ENCODE measurements around the gene PAPSS1.
A peak's percentile ranks its signal among the peaks of the same experiment; 100 is the strongest.
"Not testable (repeated sequence)": the region's sequence is repeated elsewhere in the genome, so short reads cannot be mapped to it uniquely, and the experiment has no call there.

PAPSS1 gene

GRCh38 chr4:107719922-107720722, at the start of gene PAPSS1:
TSS of gene PAPSS1 (minus strand) at chr4:107720234. CDS start at chr4:107720179, 55 bp downstream.
- DNase-seq (ENCODE audit: low read depth in 2 of 2), result peak; percentile 87 to 91

- no peak for DNase-seq (ENCODE audit: low read depth in 2 of 2)
Measured at GRCh38 chr4:107760281-107760947, 40.4 kb upstream of the PAPSS1 start.

DNA sequence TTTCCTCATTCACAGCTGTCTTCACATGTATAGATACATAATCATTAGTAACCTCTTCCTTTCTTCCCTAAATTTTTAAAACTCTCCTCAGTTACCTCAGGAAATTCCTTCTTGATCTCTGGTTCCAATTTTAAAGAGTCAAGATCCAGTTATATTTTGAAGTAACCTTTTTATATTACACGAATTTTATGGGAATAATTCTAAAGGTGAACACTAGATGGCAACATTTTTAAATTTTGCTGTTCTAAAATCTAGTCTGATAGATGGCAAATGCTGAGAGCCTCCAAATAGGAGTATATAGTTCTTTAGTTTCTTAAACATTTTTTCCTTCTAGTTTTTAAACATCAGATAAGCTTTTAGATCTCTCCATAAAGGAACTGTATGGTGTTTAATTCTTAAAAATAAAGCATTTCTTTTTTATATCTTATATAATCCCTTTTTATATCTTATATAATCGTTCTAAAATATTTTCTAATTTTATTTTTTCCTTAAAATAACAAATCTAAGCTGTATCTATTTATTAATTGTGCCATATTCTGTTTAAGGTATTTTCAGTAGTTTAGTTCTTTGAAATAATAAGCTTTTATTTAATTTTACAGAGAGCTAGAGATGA, 37.9 kb upstream of the PAPSS1 start:
- no peak for DNase-seq (ENCODE audit: low read depth in 2 of 2)

DNA sequence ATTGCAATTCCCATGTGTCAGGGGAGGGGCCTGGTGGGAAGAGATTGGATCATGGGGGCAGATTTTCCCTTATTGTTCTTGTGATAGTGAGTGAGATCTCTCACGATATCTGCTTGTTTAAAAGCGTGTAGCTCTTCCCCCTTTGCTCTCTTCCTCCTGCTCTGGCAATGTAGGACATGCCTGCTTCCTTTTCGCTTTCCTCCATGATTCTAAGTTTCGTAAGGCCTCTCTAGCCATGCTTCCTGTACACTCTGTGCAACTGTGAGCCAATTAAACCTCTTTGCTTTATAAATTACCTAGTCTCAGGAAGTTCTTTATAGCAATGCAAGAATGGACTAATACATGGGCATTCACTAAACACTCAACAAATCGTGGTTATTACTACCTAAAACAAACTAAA, 37.2 kb upstream of the PAPSS1 start:
- no peak for DNase-seq (ENCODE audit: low read depth in 2 of 2)

DNA sequence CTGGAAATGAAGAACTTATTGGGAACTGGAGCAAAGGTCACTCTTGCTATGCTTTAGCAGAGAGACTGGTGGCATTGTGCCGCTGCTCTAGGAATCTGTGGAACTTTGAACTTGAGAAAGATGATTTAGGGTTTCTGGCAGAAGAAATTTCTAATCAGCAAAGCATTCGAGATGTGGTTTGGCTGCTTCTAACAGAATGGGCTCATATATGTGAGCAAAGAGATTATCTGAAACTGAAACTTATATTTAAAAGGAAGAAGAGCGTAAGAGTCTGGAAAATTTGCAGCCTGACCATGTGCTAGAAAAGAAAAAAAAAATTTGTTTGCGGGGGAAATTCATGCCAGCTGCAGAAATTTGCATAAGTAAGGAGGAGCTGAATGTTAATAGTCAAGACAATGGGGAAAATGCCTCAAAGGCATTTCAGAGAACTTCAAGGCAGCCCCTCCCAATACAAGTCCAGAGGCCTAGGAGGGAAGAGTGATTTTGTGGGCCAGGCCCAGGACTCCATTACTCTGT, 35.9 kb upstream of the PAPSS1 start:
- no peak for DNase-seq (ENCODE audit: low read depth in 2 of 2)

GRCh38 chr4:107751670-107752069, 31.6 kb upstream of the PAPSS1 start:
- no peak for DNase-seq (ENCODE audit: low read depth in 2 of 2)

- DNase-seq (ENCODE audit: low read depth in 2 of 2), result no peak
Measured at GRCh38 chr4:107747748-107748486, 27.9 kb upstream of the PAPSS1 start.

GRCh38 chr4:107746161-107746560, 26.1 kb upstream of the PAPSS1 start:
- DNase-seq (ENCODE audit: low read depth in 2 of 2), result no peak

- no peak for DNase-seq (ENCODE audit: low read depth in 2 of 2)
Measured at GRCh38 chr4:107744532-107744931, 24.5 kb upstream of the PAPSS1 start.

GRCh38 chr4:107743532-107743931, 23.5 kb upstream of the PAPSS1 start:
- DNase-seq (ENCODE audit: low read depth in 2 of 2), result no peak

GRCh38 chr4:107742791-107743190, 22.8 kb upstream of the PAPSS1 start:
- no peak for DNase-seq (ENCODE audit: low read depth in 2 of 2)

GRCh38 chr4:107742196-107742595, 22.2 kb upstream of the PAPSS1 start:
- DNase-seq (ENCODE audit: low read depth in 2 of 2), result no peak

GRCh38 chr4:107740950-107741701, 21.1 kb upstream of the PAPSS1 start:
- no peak for DNase-seq (ENCODE audit: low read depth in 2 of 2)

DNA sequence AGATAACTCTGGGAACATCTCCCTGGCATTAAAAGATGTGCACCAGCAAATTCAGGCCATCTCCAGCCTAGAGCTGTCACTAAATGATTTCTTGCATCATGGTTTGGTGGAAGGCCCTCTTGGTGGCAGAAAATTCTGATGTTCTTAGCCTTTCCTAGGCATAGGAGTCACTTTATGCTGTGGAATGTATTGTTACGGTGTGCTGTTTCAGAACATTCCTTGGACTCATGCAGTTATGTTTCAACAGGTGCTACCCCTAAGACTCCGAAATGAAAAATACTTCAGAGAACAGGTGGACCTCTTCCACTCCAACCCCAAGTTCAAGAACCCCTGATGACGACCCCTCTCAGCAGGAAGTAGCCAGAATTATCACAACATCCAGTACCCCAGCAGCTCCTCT, 20.3 kb upstream of the PAPSS1 start:
- no peak for DNase-seq (ENCODE audit: low read depth in 2 of 2)

GRCh38 chr4:107737450-107737849, 17.4 kb upstream of the PAPSS1 start:
- DNase-seq (ENCODE audit: low read depth in 2 of 2), result no peak

GRCh38 chr4:107736924-107737448, 17.0 kb upstream of the PAPSS1 start:
- DNase-seq (ENCODE audit: low read depth in 2 of 2), result no peak

DNA sequence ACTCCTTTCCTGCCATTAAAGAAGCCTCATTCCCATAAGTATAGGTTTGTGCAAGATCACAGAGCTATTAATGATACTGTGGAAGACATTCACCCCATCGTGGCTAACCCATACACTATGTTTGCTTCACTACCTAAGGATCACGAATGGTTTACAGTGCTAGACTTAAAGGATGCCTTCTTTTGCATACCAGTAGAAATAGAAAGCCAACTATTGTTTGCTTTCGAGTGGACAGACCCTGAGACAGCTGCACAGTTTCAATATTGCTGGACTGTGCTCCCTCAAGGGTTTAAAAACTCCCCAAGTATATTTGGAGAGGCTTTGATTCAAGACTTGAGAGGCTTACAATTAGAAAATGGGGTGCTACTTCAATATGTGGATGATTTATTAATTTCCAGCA, 16.0 kb upstream of the PAPSS1 start:
- DNase-seq (ENCODE audit: low read depth in 2 of 2), result no peak

- DNase-seq (ENCODE audit: low read depth in 2 of 2), result no peak
Measured at GRCh38 chr4:107734120-107734519, 14.1 kb upstream of the PAPSS1 start.

DNA sequence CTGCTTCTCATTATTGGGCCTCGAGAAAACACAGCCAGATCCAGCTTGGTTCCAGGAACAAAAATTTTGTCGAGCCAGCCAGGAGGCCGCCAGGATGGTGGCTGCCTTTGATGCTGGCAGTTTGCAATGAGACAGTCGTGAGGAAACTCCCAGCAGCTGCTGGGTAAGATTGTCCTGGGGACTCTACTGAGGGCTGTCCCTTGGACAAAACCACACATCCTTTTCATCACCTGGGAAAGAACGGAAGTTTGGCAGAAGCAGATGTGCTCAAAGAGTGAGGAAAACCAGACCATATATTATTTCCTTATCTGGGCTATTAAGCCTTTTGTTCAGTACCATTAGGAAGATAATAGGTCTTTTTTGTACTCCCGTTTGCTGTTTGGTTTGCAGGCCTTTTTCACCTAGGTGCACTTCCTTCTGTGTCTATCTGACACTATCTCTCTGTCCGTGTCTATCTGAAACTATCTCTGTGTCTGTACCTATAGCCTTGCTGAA, 13.4 kb upstream of the PAPSS1 start:
- DNase-seq (ENCODE audit: low read depth in 2 of 2), result no peak

GRCh38 chr4:107729050-107729449, 9.0 kb upstream of the PAPSS1 start:
- DNase-seq (ENCODE audit: low read depth in 2 of 2), result not testable (repeated sequence)
